Epithelial cell of proximal tubule (primary cell): Measurements from ENCODE around the gene AZGP1. TPM values are rescaled to one million over a fixed set of nuclear protein-coding genes. Genes with fewer than 3 reads are reported as not detected.
"Not testable (repeated sequence)": the region's sequence is repeated elsewhere in the genome, so short reads cannot be mapped to it uniquely, and the experiment has no call there.

Experiments used
- DNase-seq: peaks from one replicate; pipeline ENCODE4 v3.0.0-alpha.2; 2011; ENCODE audit warnings: low read depth
- H3K4me3 ChIP-seq: 2 replicates; pipeline ENCODE4 v1.5.1; 2011; ENCODE audit warnings: low read depth, mild to moderate bottlenecking, low read length
- CTCF ChIP-seq: conservative IDR thresholded peaks from 2 replicates; pipeline ENCODE4 v1.5.1; 2012; ENCODE audit warnings: low read depth, mild to moderate bottlenecking, low read length
- total RNA-seq: library from RNA; depleted of rRNA; stranded (reverse); fragments of >200 nt; gene quantifications from 2 replicates; pipeline ENCODE4 v1.2.3, GENCODE V29; 2015

The AZGP1 gene
- total RNA-seq, 1 donor from 2014 or later = not detected

GRCh38 chr7:99997545-99998137, 21.8 kb upstream of the AZGP1 start:
- peak; percentile 15 for TF ChIP-seq CTCF
- peak overlapping the region; percentile 53 for H3K4me3 ChIP-seq
- DNase-seq = no peak

- peak overlapping the region; percentile 53 for H3K4me3 ChIP-seq
- TF ChIP-seq CTCF = no peak
Measured at GRCh38 chr7:99996755-99997544, 21.1 kb upstream of the AZGP1 start.

GRCh38 chr7:99994819-99995218, 19.0 kb upstream of the AZGP1 start:
- no peak for DNase-seq
- TF ChIP-seq CTCF = no peak
- H3K4me3 ChIP-seq = no peak overlapping the region

More at GRCh38 chr7:99996755-99997544, 21.1 kb upstream of the AZGP1 start:
- DNase-seq = no peak

GRCh38 chr7:99992330-99993038, 16.7 kb upstream of the AZGP1 start:
- no peak for DNase-seq
- TF ChIP-seq CTCF = no peak
- H3K4me3 ChIP-seq = no peak overlapping the region

GRCh38 chr7:99991543-99991942, 15.7 kb upstream of the AZGP1 start:
- H3K4me3 ChIP-seq, DNase-seq: not testable (repeated sequence)

GRCh38 chr7:99990460-99990852, 14.6 kb upstream of the AZGP1 start:
- peak overlapping the region; percentile 36 for H3K4me3 ChIP-seq
- no peak for TF ChIP-seq CTCF
- no peak for DNase-seq

- H3K4me3 ChIP-seq = no peak overlapping the region
- DNase-seq = no peak
- no peak for TF ChIP-seq CTCF
Measured at GRCh38 chr7:99987846-99988245, 12.0 kb upstream of the AZGP1 start.

GRCh38 chr7:99987306-99987705, 11.5 kb upstream of the AZGP1 start:
- H3K4me3 ChIP-seq, DNase-seq: not testable (repeated sequence)
